Stomach (tissue), 4 donors: Measurements from ENCODE around the gene TMEM106B.

ENCODE experiments used
- CTCF ChIP-seq, 7 experiments: fragments of 450-650 bp in 4 of 7; fragments of 200-600 bp in 3 of 7; sonication (generic) in 3 of 7; IDR thresholded peaks; one replicate each; pipeline ENCODE4 v1.5.1; 2016 to 2019; ENCODE audit warnings: antibody characterized with exemption in 7 of 7, control low read depth in 2 of 7, mild to moderate bottlenecking in 1 of 7
- EP300 ChIP-seq: sonication (generic); formaldehyde crosslinking; IDR thresholded peaks from one replicate; pipeline ENCODE4 v1.6.1; 2017; ENCODE audit warnings: antibody characterized with exemption
- POLR2A ChIP-seq, 4 donors: fragments of 450-650 bp; IDR thresholded peaks; one replicate each; pipeline ENCODE4 v1.6.1; 2016; ENCODE audit warnings: antibody characterized with exemption in 4 of 4, control low read depth in 2 of 4, mild to moderate bottlenecking in 1 of 4, moderate library complexity in 1 of 4
- POLR2AphosphoS5 ChIP-seq, 3 donors: sonication (generic); formaldehyde crosslinking; IDR thresholded peaks; one replicate each; pipeline ENCODE4 v1.6.1; 2016; ENCODE audit warnings: antibody characterized with exemption in 3 of 3

DNA sequence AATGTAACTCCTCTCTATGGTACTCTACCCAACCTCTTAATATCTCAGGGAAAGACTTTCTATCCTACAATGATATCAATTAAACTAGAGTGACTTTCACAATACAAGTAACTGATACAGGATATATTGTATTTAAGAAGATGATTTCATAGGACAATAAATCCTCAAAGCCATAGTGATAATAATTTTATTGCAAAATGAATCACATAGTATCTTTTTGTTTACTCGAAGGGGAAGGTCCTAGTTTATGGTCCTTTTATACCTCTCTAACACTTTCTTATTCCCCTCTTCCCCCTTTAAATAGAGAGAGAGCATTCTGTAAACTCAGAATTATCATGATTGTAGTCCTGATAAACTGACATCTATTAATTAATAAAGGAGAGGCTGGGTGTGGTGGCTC is 56.4 kb downstream of the TMEM106B start:
- TF ChIP-seq POLR2A (IDR thresholded peaks at IDR 0.05) (no peak), CTCF (IDR thresholded peaks at IDR 0.05) (no peak), EP300 (no peak), POLR2AphosphoS5 (IDR thresholded peaks at IDR 0.05) (no peak)
